SK-N-SH (cell line): ENCODE data around the gene ST6GALNAC6. TPM values are rescaled to one million over a fixed set of nuclear protein-coding genes. Genes with fewer than 3 reads are reported as not detected.
A peak's percentile ranks its signal among the peaks of the same experiment; 100 is the strongest.

Experiments used
- CTCF ChIA-PET: fragments of 300-600, 350-600 bp; formaldehyde crosslinking; extraction: SDS; loops from one replicate; lab custom pipeline; 2021; lab: Yijun Ruan, JAX
- POLR2A ChIA-PET: fragments of 350-600 bp; sonication (Branson Sonifier 250); formaldehyde crosslinking; extraction: SDS; loops from one replicate; lab custom pipeline; 2020; ENCODE audit warnings: antibody characterized with exemption, inconsistent platforms; lab: Yijun Ruan, JAX
- DNase-seq: peaks from one replicate; pipeline ENCODE4 v3.0.0; 2012
- H2AFZ ChIP-seq: fragments of 200-600 bp; sonication (generic); 2 replicates; pipeline ENCODE4 v1.8.1; 2016; ENCODE audit warnings: antibody characterized with exemption, mild to moderate bottlenecking, low read depth
- H3F3A ChIP-seq: fragments of 200-600 bp; sonication (generic); replicated peaks from 2 replicates; pipeline ENCODE3; 2016; ENCODE audit warnings: antibody characterized with exemption, mild to moderate bottlenecking; ENCODE audit not compliant: insufficient read depth
- H3K27ac ChIP-seq, 2 experiments: fragments of 200-500 bp in 1 of 2; fragments of 200-600 bp in 1 of 2; sonication (Bioruptor generic) in 1 of 2; sonication (generic), shearing (Covaris generic) in 1 of 2; 2 replicates each; pipeline versions ENCODE4 v1.5.1 to v1.6.1; 2014 to 2016; ENCODE audit warnings: low read depth in 2 of 2, inconsistent platforms in 1 of 2, low read length in 1 of 2, mild to moderate bottlenecking in 1 of 2, mixed read lengths in 1 of 2
- H3K27me3 ChIP-seq: fragments of 200-600 bp; sonication (generic), shearing (Covaris generic); 2 replicates; pipeline ENCODE4 v1.6.1; 2016; ENCODE audit warnings: mixed run types; ENCODE audit not compliant: insufficient read depth
- H3K36me3 ChIP-seq, 2 experiments: fragments of 200-500 bp in 1 of 2; fragments of 200-600 bp in 1 of 2; sonication (Bioruptor generic) in 1 of 2; sonication (generic) in 1 of 2; replicated peaks in 1 of 2; 2 replicates each; pipeline versions ENCODE3 to v1.5.1; 2014 to 2016; ENCODE audit warnings: low read length in 1 of 2, mild to moderate bottlenecking in 1 of 2; ENCODE audit not compliant: insufficient read depth in 2 of 2, control insufficient read depth in 1 of 2
- H3K4me1 ChIP-seq, 2 experiments: fragments of 200-500 bp in 1 of 2; fragments of 200-600 bp in 1 of 2; sonication (Bioruptor generic) in 1 of 2; sonication (generic), shearing (Covaris generic) in 1 of 2; 2 replicates each; pipeline versions ENCODE4 v1.5.1 to v1.6.1; 2014 to 2016; ENCODE audit warnings: low read depth in 1 of 2, low read length in 1 of 2, mixed run types in 1 of 2; ENCODE audit not compliant: insufficient read depth in 2 of 2, control insufficient read depth in 1 of 2
- H3K4me2 ChIP-seq: fragments of 200-600 bp; sonication (generic), shearing (Covaris generic); 2 replicates; pipeline ENCODE4 v1.6.1; 2017; ENCODE audit warnings: mixed run types
- H3K4me3 ChIP-seq, 2 experiments: fragments of 200-500 bp in 1 of 2; fragments of 200-600 bp in 1 of 2; sonication (Bioruptor generic) in 1 of 2; sonication (generic), shearing (Covaris generic) in 1 of 2; 2 replicates each; pipeline versions ENCODE4 v1.5.1 to v1.8.1; 2014 to 2016; ENCODE audit warnings: low read depth in 2 of 2, inconsistent platforms in 1 of 2, low read length in 1 of 2, mild to moderate bottlenecking in 1 of 2, mixed read lengths in 1 of 2, moderate library complexity in 1 of 2
- H3K79me2 ChIP-seq: fragments of 200-600 bp; sonication (generic); 2 replicates; pipeline ENCODE4 v1.8.1; 2017; ENCODE audit warnings: mild to moderate bottlenecking; ENCODE audit not compliant: insufficient read depth
- H3K9ac ChIP-seq: fragments of 200-600 bp; sonication (generic); 2 replicates; pipeline ENCODE4 v1.6.1; 2017; ENCODE audit warnings: mixed run types
- H3K9me2 ChIP-seq: fragments of 200-600 bp; sonication (generic); 2 replicates; pipeline ENCODE4 v1.6.1; 2017; ENCODE audit warnings: mixed run types
- H3K9me3 ChIP-seq: fragments of 200-600 bp; sonication (generic); 2 replicates; pipeline ENCODE4 v1.6.1; 2017; ENCODE audit warnings: mixed run types, mild to moderate bottlenecking, moderate library complexity
- H4K20me1 ChIP-seq: fragments of 200-600 bp; sonication (generic); 2 replicates; pipeline ENCODE4 v1.6.1; 2017; ENCODE audit warnings: mild to moderate bottlenecking, mixed run types; ENCODE audit not compliant: insufficient read depth
- ELF1 ChIP-seq: IDR thresholded peaks from 2 replicates; pipeline ENCODE4 v1.4.0; 2012
- FOSL2 ChIP-seq: IDR thresholded peaks from 2 replicates; pipeline ENCODE4 v1.4.0; 2012; ENCODE audit warnings: low read depth, mild to moderate bottlenecking, moderate library complexity, borderline replicate concordance
- FOXJ3 ChIP-seq: sonication (generic); formaldehyde crosslinking; IDR thresholded peaks from 2 replicates; pipeline ENCODE4 v1.5.1; 2020; ENCODE audit warnings: mild to moderate bottlenecking, missing genetic modification reagents
- FOXM1 ChIP-seq: IDR thresholded peaks from 2 replicates; pipeline ENCODE4 v1.4.0; 2012; ENCODE audit warnings: low read depth, mild to moderate bottlenecking
- GABPA ChIP-seq: IDR thresholded peaks from 2 replicates; pipeline ENCODE4 v1.4.0; 2012; ENCODE audit warnings: low read depth, mild to moderate bottlenecking
- IRF3 ChIP-seq: fragments of 150-350 bp; IDR thresholded peaks from 2 replicates; pipeline ENCODE4 v1.6.1; 2016; ENCODE audit warnings: mild to moderate bottlenecking, low read depth, low read length
- MAX ChIP-seq: IDR thresholded peaks from 2 replicates; pipeline ENCODE4 v1.4.0; 2012; ENCODE audit warnings: low read depth
- MXI1 ChIP-seq: IDR thresholded peaks from 2 replicates; pipeline ENCODE4 v1.6.1; 2012; ENCODE audit warnings: mild to moderate bottlenecking, low read depth, low read length, improper control_type of control experiment
- NFIC ChIP-seq: IDR thresholded peaks from 2 replicates; pipeline ENCODE4 v1.4.0; 2012; ENCODE audit warnings: borderline replicate concordance
- NRF1 ChIP-seq: IDR thresholded peaks from 2 replicates; pipeline ENCODE4 v1.6.1; 2012; ENCODE audit warnings: low read depth, mild to moderate bottlenecking, low read length
- PBX3 ChIP-seq: IDR thresholded peaks from 2 replicates; pipeline ENCODE4; 2012
- RCOR1 ChIP-seq: fragments of 150-350 bp; IDR thresholded peaks from 2 replicates; pipeline ENCODE4 v1.6.1; 2017; ENCODE audit warnings: antibody characterized with exemption, low read length
- REST ChIP-seq: IDR thresholded peaks from 2 replicates; pipeline ENCODE4 v1.6.1; 2012; ENCODE audit warnings: mild to moderate bottlenecking, low read depth, low read length, moderate library complexity
- RFX5 ChIP-seq: IDR thresholded peaks from 2 replicates; pipeline ENCODE4 v1.6.1; 2012; ENCODE audit warnings: mild to moderate bottlenecking, improper control_type of control experiment, low read length
- RXRA ChIP-seq: IDR thresholded peaks from 2 replicates; pipeline ENCODE4 v1.4.0; 2012; ENCODE audit warnings: low read depth, mild to moderate bottlenecking, borderline replicate concordance
- TCF12 ChIP-seq: IDR thresholded peaks from 2 replicates; pipeline ENCODE4 v1.4.0; 2012
- USF2 ChIP-seq: fragments of 150-350 bp; IDR thresholded peaks from 2 replicates; pipeline ENCODE4 v1.6.1; 2017; ENCODE audit warnings: antibody characterized with exemption, low read length, low read depth, borderline replicate concordance
- ZBTB33 ChIP-seq: IDR thresholded peaks from 2 replicates; pipeline ENCODE4 v1.4.0; 2012; ENCODE audit warnings: low read depth, borderline replicate concordance
- WGBS: methylation state at CpG from one replicate; pipeline ENCODE4 v1.1.6; 2017; ENCODE audit warnings: low lambda C conversion rate; 5-methylcytosine and 5-hydroxymethylcytosine counted together
- polyA plus RNA-seq, 3 experiments: library from polyadenylated mRNA; depleted of rRNA; stranded (reverse); fragments of >200 nt; gene quantifications; 2 replicates each; pipeline ENCODE4 v1.2.3, GENCODE V29; 2012

Gene ST6GALNAC6
- polyA plus RNA-seq, 1 of the 3 experiments (the other 2 are of a cell fraction), result 34.8 TPM

GRCh38 chr9:127943011-127943662, 43.7 kb upstream of the ST6GALNAC6 start:
- Histone ChIP-seq H4K20me1 (peaks cover 7% of the 10 kb centered on the region; the same call in 1 of the 2 replicates), H3K27me3 (no peaks in the 10 kb centered on the region), H3K4me2 (no peak overlapping the region), H3K79me2 (no peaks in the 10 kb centered on the region; the same call in 1 of the 2 replicates), H3F3A (peaks cover 3% of the 10 kb centered on the region), H3K4me3 (no peak overlapping the region; a peak in 1 of 4 replicates), H3K4me1 (peaks cover 0 to 46% of the 10 kb centered on the region in 2 experiments; a peak in 1 of 4 replicates), H3K9ac (no peak overlapping the region), H3K36me3 (peaks cover 4 to 52% of the 10 kb centered on the region in 2 experiments), H3K9me3 (no peaks in the 10 kb centered on the region), H3K9me2 (no peaks in the 10 kb centered on the region), H3K27ac (peak overlapping the region in 1 of 2 experiments; percentile 11; a peak in 1 of 4 replicates), H2AFZ (no peak overlapping the region)
- TF ChIP-seq RCOR1 (no peak), USF2 (no peak), TCF12 (no peak), MXI1 (no peak), IRF3 (no peak), NFIC (no peak), REST (no peak), FOSL2 (no peak), FOXJ3 (CRISPR knock-in tag) (no peak), RXRA (no peak), ZBTB33 (no peak), FOXM1 (no peak), NRF1 (no peak), MAX (no peak), ELF1 (no peak), RFX5 (no peak), PBX3 (no peak), GABPA (no peak)
- ChIA-PET CTCF (interaction anchor here (0.6 to 10.3 kb wide), 56 partner anchors 9 to 296 kb away, joined by 3 to 219 read pairs (median 6); partner anchors contain the start of genes EEIG1, NAIF1, PIP5KL1 and PTGES2), POLR2A (interaction anchor here (0.8 to 1.3 kb wide), 4 partner anchors 12 to 38 kb away, joined by 3 to 5 read pairs (median 4); partner anchors contain the start of gene PIP5KL1)
- 67% methylated on average over 13 of the region's 14 CpGs for WGBS
- DNase-seq, result no peak
